ENCODE measurements around the gene KRTAP10-2. TPM values are rescaled to one million over a fixed set of nuclear protein-coding genes. Genes with fewer than 3 reads are reported as not detected.
"Not testable (repeated sequence)": the region's sequence is repeated elsewhere in the genome, so short reads cannot be mapped to it uniquely, and the experiment has no call there.

KRTAP10-2 gene
- total RNA-seq, 8 experiments from 2014 or later: 0.17 to 1.1 (median 0.47) TPM; not detected in 4

GRCh38 chr21:44506279-44507255 lies 44.7 kb downstream of the KRTAP10-2 start:
- ATAC-seq (replicated peaks in 6 of 8): peak in 5 of 8 experiments; percentile 24 to 59 (median 39)
- 0 to 100% (median 64%) methylated on average over 1 to 6 of the region's 44 CpGs; no CpG with 5 or more reads in 3 of the 10 experiments for WGBS, 10 experiments
- H3K27ac ChIP-seq: no peak overlapping the region
- peaks cover 6 to 8% of the 10 kb centered on the region in 2 donors for H3K4me1 ChIP-seq (replicated peaks in 1 of 2)
- H3K4me3 ChIP-seq: no peak overlapping the region
- in situ Hi-C loops (cut with MboI; ENCODE audit: low pct_unique_long_range_greater_than_20kb in 2 of 9, low sequenced_read_pairs in 9 of 9, unreplicated experiment in 9 of 9): loop anchor here in 4 of 9 experiments (25.0 kb wide), 1 partner anchor 281 kb away; no protein-coding TSS in a partner anchor

DNA sequence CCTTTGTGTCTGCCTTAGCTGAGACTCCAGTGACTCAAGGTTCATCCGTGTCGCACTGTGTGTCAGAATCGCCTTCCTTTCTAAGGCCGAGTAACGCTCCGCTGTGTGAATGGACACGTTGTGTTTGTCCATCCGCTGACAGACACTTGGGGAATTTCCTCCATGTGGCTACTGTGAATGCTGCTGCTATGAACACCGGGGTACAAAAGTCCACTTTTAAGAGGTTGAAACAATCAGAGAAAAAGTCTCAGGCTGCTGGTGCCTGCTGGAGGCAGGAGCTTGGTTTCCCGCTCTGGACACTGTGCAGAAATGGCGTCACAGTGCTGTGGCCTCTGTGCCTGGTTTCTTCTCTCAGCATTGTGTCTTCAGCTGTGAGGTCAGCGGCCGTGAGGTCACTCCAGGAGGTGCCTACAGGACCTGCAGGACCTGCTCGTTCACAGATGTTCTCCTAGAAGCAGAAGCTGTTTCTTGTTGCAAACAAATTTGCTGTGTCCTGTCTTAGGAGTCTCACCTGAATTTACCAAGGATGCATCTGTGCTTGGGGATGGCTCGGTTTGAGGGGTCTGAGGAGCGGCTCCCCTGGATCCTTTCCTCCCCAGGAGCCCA lies 45.5 kb downstream of the KRTAP10-2 start:
- peak in 5 of 8 experiments; percentile 19 to 57 (median 24) for ATAC-seq (replicated peaks in 6 of 8)
- no peak overlapping the region for H3K4me3 ChIP-seq
- WGBS, 10 experiments: 0 to 100% (median 61%) methylated on average over 1 to 4 of the region's 16 CpGs; no CpG with 5 or more reads in 1 of the 10 experiments
- in situ Hi-C loops (cut with MboI; ENCODE audit: low pct_unique_long_range_greater_than_20kb in 2 of 9, low sequenced_read_pairs in 9 of 9, unreplicated experiment in 9 of 9): loop anchor here in 4 of 9 experiments (25.0 kb wide), 1 partner anchor 282 kb away; no protein-coding TSS in a partner anchor
- no peak overlapping the region for H3K27ac ChIP-seq
- H3K4me1 ChIP-seq (replicated peaks in 1 of 2): peaks cover 6 to 8% of the 10 kb centered on the region in 2 donors

GRCh38 chr21:44503901-44504399 lies 47.4 kb downstream of the KRTAP10-2 start:
- no peak for ATAC-seq (replicated peaks in 6 of 8)
- 50 to 93% (median 80%) methylated on average over 2 to 7 of the region's 20 CpGs; no CpG with 5 or more reads in 5 of the 10 experiments for WGBS, 10 experiments
- in situ Hi-C loops (cut with MboI; ENCODE audit: low pct_unique_long_range_greater_than_20kb in 2 of 9, low sequenced_read_pairs in 9 of 9, unreplicated experiment in 9 of 9): loop anchor here in 4 of 9 experiments (25.0 kb wide), 1 partner anchor 283 kb away; no protein-coding TSS in a partner anchor
- H3K4me1 ChIP-seq (replicated peaks in 1 of 2): peaks cover 6 to 8% of the 10 kb centered on the region in 2 donors
- H3K27ac ChIP-seq: no peak overlapping the region
- no peak overlapping the region for H3K4me3 ChIP-seq

- WGBS, 10 experiments: 80 to 85% methylated on average over 1 to 4 of the region's 44 CpGs; no CpG with 5 or more reads in 8 of the 10 experiments
- not testable (repeated sequence) for ATAC-seq (replicated peaks in 6 of 8); H3K4me3 ChIP-seq; H3K27ac ChIP-seq; H3K4me1 ChIP-seq (replicated peaks in 1 of 2)
- in situ Hi-C loops (cut with MboI; ENCODE audit: low pct_unique_long_range_greater_than_20kb in 2 of 9, low sequenced_read_pairs in 9 of 9, unreplicated experiment in 9 of 9): loop anchor here in 4 of 9 experiments (25.0 kb wide), 1 partner anchor 284 kb away; no protein-coding TSS in a partner anchor
Measured at GRCh38 chr21:44503006-44503889, 48.1 kb downstream of the KRTAP10-2 start.

GRCh38 chr21:44502171-44502958 lies 48.9 kb downstream of the KRTAP10-2 start:
- peaks cover 15 to 16% of the 10 kb centered on the region in 2 donors for H3K4me1 ChIP-seq (replicated peaks in 1 of 2)
- no peak for ATAC-seq (replicated peaks in 6 of 8)
- H3K4me3 ChIP-seq: no peak overlapping the region
- in situ Hi-C loops (cut with MboI; ENCODE audit: low pct_unique_long_range_greater_than_20kb in 2 of 9, low sequenced_read_pairs in 9 of 9, unreplicated experiment in 9 of 9): loop anchor here in 4 of 9 experiments (25.0 kb wide), 1 partner anchor 285 kb away; no protein-coding TSS in a partner anchor
- WGBS, 10 experiments: 50 to 100% (median 89%) methylated on average over 1 to 14 of the region's 27 CpGs; no CpG with 5 or more reads in 1 of the 10 experiments
- no peak overlapping the region for H3K27ac ChIP-seq

Other genes starting within 250 kb of the KRTAP10-2 start
- 10 to 100 TPM; 12.5 to 19.0 (median 16.7) TPM for gene CFAP410, start 212.1 kb downstream of the KRTAP10-2 start, total RNA-seq
- under 1 TPM; 0.05 to 0.35 (median 0.15) TPM for gene TRPM2, start 197.9 kb downstream of the KRTAP10-2 start, total RNA-seq
- gene LRRC3, start 96.0 kb downstream of the KRTAP10-2 start, total RNA-seq: 1 to 10 TPM in 5 of 8 experiments, under 1 TPM in 3; 0.18 to 4.8 (median 2.6) TPM
- 1 to 10 TPM in 1 of 8 experiments, under 1 TPM in 2, not detected in 5; 0.18 to 1.1 (median 0.25) TPM for gene KRTAP10-1, start 11.3 kb downstream of the KRTAP10-2 start, total RNA-seq
- 1 to 10 TPM in 1 of 8 experiments, under 1 TPM in 4, not detected in 3; 0.23 to 1.1 (median 0.46) TPM for gene KRTAP10-3, start 7.3 kb upstream of the KRTAP10-2 start, total RNA-seq
- under 1 TPM in 3 of 8 experiments, not detected in 5; 0.41 to 1.00 (median 0.87) TPM for gene KRTAP10-4, start 22.2 kb upstream of the KRTAP10-2 start, total RNA-seq
- gene KRTAP10-5, start 29.1 kb upstream of the KRTAP10-2 start, total RNA-seq: 1 to 10 TPM in 1 of 8 experiments, under 1 TPM in 3, not detected in 4; 0.17 to 1.1 (median 0.43) TPM
- gene KRTAP10-6, start 41.0 kb upstream of the KRTAP10-2 start, total RNA-seq: under 1 TPM in 4 of 8 experiments, not detected in 4; 0.23 to 0.71 (median 0.35) TPM
- gene KRTAP10-7, start 49.1 kb upstream of the KRTAP10-2 start, total RNA-seq: under 1 TPM in 3 of 8 experiments, not detected in 5; 0.13 to 0.47 (median 0.20) TPM
- gene KRTAP10-8, start 60.6 kb upstream of the KRTAP10-2 start, total RNA-seq: under 1 TPM in 4 of 8 experiments, not detected in 4; 0.41 to 0.67 (median 0.44) TPM
- gene KRTAP10-9, start 75.6 kb upstream of the KRTAP10-2 start, total RNA-seq: 1 to 10 TPM in 1 of 8 experiments, under 1 TPM in 4, not detected in 3; 0.18 to 1.0 (median 0.46) TPM
- 1 to 10 TPM in 1 of 8 experiments, under 1 TPM in 3, not detected in 4; 0.17 to 1.1 (median 0.51) TPM for gene KRTAP10-10, start 85.9 kb upstream of the KRTAP10-2 start, total RNA-seq
- under 1 TPM in 2 of 8 experiments, not detected in 6; 0.49 to 0.66 TPM for gene KRTAP10-11, start 94.9 kb upstream of the KRTAP10-2 start, total RNA-seq
- gene KRTAP12-4, start 103.2 kb upstream of the KRTAP10-2 start, total RNA-seq: not detected
- not detected for gene KRTAP12-3, start 106.4 kb upstream of the KRTAP10-2 start, total RNA-seq
- gene KRTAP12-2, start 115.4 kb upstream of the KRTAP10-2 start, total RNA-seq: not detected
- under 1 TPM in 1 of 8 experiments, not detected in 7; 0.90 TPM for gene KRTAP12-1, start 130.7 kb upstream of the KRTAP10-2 start, total RNA-seq
- under 1 TPM in 3 of 8 experiments, not detected in 5; 0.29 to 0.85 (median 0.56) TPM for gene KRTAP10-12, start 145.7 kb upstream of the KRTAP10-2 start, total RNA-seq
- gene TSPEAR, start 160.1 kb upstream of the KRTAP10-2 start, total RNA-seq: under 1 TPM in 7 of 8 experiments, not detected in 1; 0.21 to 0.66 (median 0.31) TPM

Data from motor neuron (in vitro differentiated cells).